SK-N-SH treated with all-trans-retinoic acid at 6 μM for 48 hours (cell line): Measurements from ENCODE around the gene ARHGAP25.

Source experiments
- ARNTL ChIP-seq: fragments of 450-650 bp; formaldehyde crosslinking; IDR thresholded peaks from 2 replicates; pipeline ENCODE4 v1.5.0; 2020; ENCODE audit warnings: low read depth, mild to moderate bottlenecking, moderate library complexity, borderline replicate concordance
- ESRRG ChIP-seq: fragments of 250-450 bp; sonication (Bioruptor Pico); IDR thresholded peaks from 2 replicates; pipeline ENCODE4 v1.6.1; 2021; ENCODE audit warnings: mild to moderate bottlenecking
- GLIS3 ChIP-seq: fragments of 250-450 bp; sonication (Bioruptor Pico); IDR thresholded peaks from 2 replicates; pipeline ENCODE4 v1.5.0; 2020; ENCODE audit warnings: mild to moderate bottlenecking, moderate library complexity
- ISL1 ChIP-seq: fragments of 250-450 bp; sonication (Bioruptor Pico); IDR thresholded peaks from 2 replicates; pipeline ENCODE4 v2.1.2; 2022; ENCODE audit warnings: mild to moderate bottlenecking, moderate library complexity
- POU6F1 ChIP-seq: fragments of 250-450 bp; sonication (Bioruptor Pico); IDR thresholded peaks from 2 replicates; pipeline ENCODE4 v1.8.0; 2021; ENCODE audit warnings: low read depth, mild to moderate bottlenecking, moderate library complexity, borderline replicate concordance
- ZFP3 ChIP-seq: fragments of 250-450 bp; sonication (Bioruptor Pico); IDR thresholded peaks from 2 replicates; pipeline ENCODE4 v1.5.0; 2020; ENCODE audit warnings: mild to moderate bottlenecking, moderate library complexity
- ZNF70 ChIP-seq: fragments of 450-650 bp; formaldehyde crosslinking; IDR thresholded peaks from 2 replicates; pipeline ENCODE4 v1.5.0; 2020; ENCODE audit warnings: mild to moderate bottlenecking, moderate library complexity

GRCh38 chr2:68847751-68848150, 113.1 kb downstream of the ARHGAP25 start:
- TF ChIP-seq POU6F1 (CRISPR knock-in tag) (no peak), ZNF70 (CRISPR knock-in tag) (no peak), ESRRG (CRISPR knock-in tag) (no peak), ARNTL (CRISPR knock-in tag) (no peak), ISL1 (CRISPR knock-in tag) (no peak), ZFP3 (CRISPR knock-in tag) (no peak), GLIS3 (no peak)
